ENCODE measurements around the gene OR52B6.

OR52B6 gene

GRCh38 chr11:5550440-5551095 lies 30.1 kb upstream of the OR52B6 start:
- Histone ChIP-seq H3K27ac (no peak overlapping the region), H3K9ac (ENCODE audit: insufficient read length) (no peak overlapping the region), H3K4me3 (no peak overlapping the region), H3K9me3 (ENCODE audit: low read depth, low read length) (no peaks in the 10 kb centered on the region), H3K36me3 (ENCODE audit: insufficient read depth, low read length) (no peaks in the 10 kb centered on the region)
- TF ChIP-seq POLR2AphosphoS5 (IDR thresholded peaks at IDR 0.05; ENCODE audit: borderline replicate concordance, low read depth, low read length) (no peak), EZH2 (IDR thresholded peaks at IDR 0.05) (no peak), FOXP2 (optimal IDR thresholded peaks at IDR 0.05; ENCODE audit: control extremely low read depth, extremely low read length, insufficient read depth) (no peak)
- DNase-seq (ENCODE audit: low read depth, low spot score): no peak

- no peak for DNase-seq (ENCODE audit: low read depth, low spot score)
- no peaks in the 10 kb centered on the region for H3K36me3 ChIP-seq (ENCODE audit: insufficient read depth, low read length)
- no peak overlapping the region for H3K9ac ChIP-seq (ENCODE audit: insufficient read length)
- no peak overlapping the region for H3K4me3 ChIP-seq
- TF ChIP-seq POLR2AphosphoS5 (IDR thresholded peaks at IDR 0.05; ENCODE audit: borderline replicate concordance, low read depth, low read length) (no peak), FOXP2 (optimal IDR thresholded peaks at IDR 0.05; ENCODE audit: control extremely low read depth, extremely low read length, insufficient read depth) (no peak), EZH2 (IDR thresholded peaks at IDR 0.05) (no peak)
- no peaks in the 10 kb centered on the region for H3K9me3 ChIP-seq (ENCODE audit: low read depth, low read length)
- no peak overlapping the region for H3K27ac ChIP-seq
Observed at GRCh38 chr11:5553343-5553742, 27.3 kb upstream of the OR52B6 start.

- H3K27ac ChIP-seq: no peak overlapping the region
- no peak for TF ChIP-seq POLR2AphosphoS5 (IDR thresholded peaks at IDR 0.05; ENCODE audit: borderline replicate concordance, low read depth, low read length)
- no peak for TF ChIP-seq FOXP2 (optimal IDR thresholded peaks at IDR 0.05; ENCODE audit: control extremely low read depth, extremely low read length, insufficient read depth)
- no peak for TF ChIP-seq EZH2 (IDR thresholded peaks at IDR 0.05)
- H3K36me3 ChIP-seq (ENCODE audit: insufficient read depth, low read length): no peaks in the 10 kb centered on the region
- no peak overlapping the region for H3K9ac ChIP-seq (ENCODE audit: insufficient read length)
- H3K4me3 ChIP-seq: no peak overlapping the region
- H3K9me3 ChIP-seq (ENCODE audit: low read depth, low read length): no peaks in the 10 kb centered on the region
- DNase-seq (ENCODE audit: low read depth, low spot score): no peak
Observed at GRCh38 chr11:5556596-5557188, 24.0 kb upstream of the OR52B6 start.

DNA sequence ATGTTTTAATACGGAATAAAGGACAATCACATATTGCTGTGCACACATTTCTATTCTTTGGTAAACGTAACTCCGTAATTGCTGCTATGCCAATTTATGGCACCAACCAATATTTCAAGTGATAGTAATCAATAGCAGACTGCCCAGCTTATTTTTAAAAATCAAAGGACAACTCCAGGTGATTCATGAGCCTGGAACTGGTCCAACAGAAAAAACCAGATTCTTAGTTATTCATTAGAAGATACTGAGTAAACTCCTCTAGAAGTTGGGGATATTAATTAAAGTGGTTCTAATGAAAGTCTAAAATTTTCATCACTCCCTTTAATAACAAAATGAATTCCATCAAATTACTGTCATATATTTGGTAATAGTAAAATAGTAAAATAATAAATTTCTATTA lies 22.9 kb upstream of the OR52B6 start:
- Histone ChIP-seq H3K27ac (no peak overlapping the region), H3K9ac (ENCODE audit: insufficient read length) (no peak overlapping the region), H3K36me3 (ENCODE audit: insufficient read depth, low read length) (no peaks in the 10 kb centered on the region), H3K9me3 (ENCODE audit: low read depth, low read length) (no peaks in the 10 kb centered on the region), H3K4me3 (no peak overlapping the region)
- DNase-seq (ENCODE audit: low read depth, low spot score): no peak
- no peak for TF ChIP-seq FOXP2 (optimal IDR thresholded peaks at IDR 0.05; ENCODE audit: control extremely low read depth, extremely low read length, insufficient read depth)
- TF ChIP-seq POLR2AphosphoS5 (IDR thresholded peaks at IDR 0.05; ENCODE audit: borderline replicate concordance, low read depth, low read length): no peak
- TF ChIP-seq EZH2 (IDR thresholded peaks at IDR 0.05): no peak

DNA sequence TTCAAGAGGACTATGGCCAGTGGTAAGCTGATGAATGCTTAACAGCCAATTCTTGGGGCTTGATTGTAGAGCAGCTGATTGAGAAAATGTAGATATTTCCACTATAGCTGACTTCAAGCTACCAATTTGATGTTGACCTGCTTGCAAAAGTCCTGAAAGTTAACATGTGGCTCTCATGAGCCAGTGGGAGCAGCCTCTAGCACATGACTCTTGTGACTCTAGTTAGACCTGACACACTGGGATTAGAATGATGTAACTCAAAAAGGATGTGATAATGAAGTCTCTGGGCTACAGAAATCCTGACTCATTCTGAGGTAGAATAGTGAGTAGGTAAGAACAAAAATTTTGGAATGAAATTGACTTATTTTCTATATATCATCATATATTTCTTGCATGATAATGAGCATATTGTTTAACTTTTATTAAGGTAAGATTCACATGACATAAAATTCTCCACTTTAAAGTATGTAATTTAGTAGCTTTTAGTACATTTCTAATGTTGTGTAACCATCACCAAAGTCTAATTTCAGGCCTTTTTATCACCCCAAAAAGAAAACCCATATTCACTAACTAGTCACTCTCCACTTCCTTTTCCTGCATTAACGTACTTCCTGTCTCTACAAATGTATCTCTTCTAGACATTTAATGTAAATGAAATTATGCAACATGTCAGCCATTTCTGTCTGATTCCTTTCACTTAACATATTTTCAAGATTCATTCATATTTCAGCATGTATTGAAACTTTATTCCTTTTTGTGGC lies 16.2 kb upstream of the OR52B6 start:
- no peak overlapping the region for H3K9ac ChIP-seq (ENCODE audit: insufficient read length)
- no peaks in the 10 kb centered on the region for H3K36me3 ChIP-seq (ENCODE audit: insufficient read depth, low read length)
- TF ChIP-seq POLR2AphosphoS5 (IDR thresholded peaks at IDR 0.05; ENCODE audit: borderline replicate concordance, low read depth, low read length): no peak
- no peak for TF ChIP-seq EZH2 (IDR thresholded peaks at IDR 0.05)
- TF ChIP-seq FOXP2 (optimal IDR thresholded peaks at IDR 0.05; ENCODE audit: control extremely low read depth, extremely low read length, insufficient read depth): no peak
- H3K27ac ChIP-seq: no peak overlapping the region
- DNase-seq (ENCODE audit: low read depth, low spot score): no peak
- no peaks in the 10 kb centered on the region for H3K9me3 ChIP-seq (ENCODE audit: low read depth, low read length)
- no peak overlapping the region for H3K4me3 ChIP-seq

DNA sequence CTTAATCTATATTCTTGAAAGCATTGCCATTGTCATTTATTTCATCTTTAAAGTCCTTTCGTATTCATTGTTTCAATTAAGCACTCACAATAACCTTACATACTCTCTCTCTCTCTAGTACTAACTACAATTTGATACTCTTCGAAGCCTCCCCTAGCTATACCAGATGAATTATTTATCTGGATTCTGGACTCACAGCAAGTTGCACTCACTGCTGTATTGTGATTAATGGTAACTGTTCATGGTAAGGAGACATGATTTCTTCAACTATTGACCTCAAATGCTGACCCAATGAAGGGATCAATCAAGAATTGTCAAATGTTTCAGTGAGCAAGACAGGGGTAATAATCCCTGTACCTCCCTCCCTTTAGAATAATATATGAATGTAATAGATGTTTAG lies 6.0 kb upstream of the OR52B6 start:
- no peaks in the 10 kb centered on the region for H3K9me3 ChIP-seq (ENCODE audit: low read depth, low read length)

GRCh38 chr11:5575152-5575551 lies 5.5 kb upstream of the OR52B6 start:
- Histone ChIP-seq H3K9me3 (ENCODE audit: low read depth, low read length) (no peaks in the 10 kb centered on the region), H3K9ac (ENCODE audit: insufficient read length) (no peak overlapping the region), H3K4me3 (no peak overlapping the region), H3K36me3 (ENCODE audit: insufficient read depth, low read length) (no peaks in the 10 kb centered on the region), H3K27ac (no peak overlapping the region)
- DNase-seq (ENCODE audit: low read depth, low spot score): no peak
- no peak for TF ChIP-seq FOXP2 (optimal IDR thresholded peaks at IDR 0.05; ENCODE audit: control extremely low read depth, extremely low read length, insufficient read depth)
- TF ChIP-seq EZH2 (IDR thresholded peaks at IDR 0.05): no peak

More for the DNA sequence above, 6.0 kb upstream of the OR52B6 start:
- Histone ChIP-seq H3K4me3 (no peak overlapping the region), H3K9ac (ENCODE audit: insufficient read length) (no peak overlapping the region), H3K27ac (no peak overlapping the region), H3K36me3 (ENCODE audit: insufficient read depth, low read length) (no peaks in the 10 kb centered on the region)
- no peak for DNase-seq (ENCODE audit: low read depth, low spot score)
- TF ChIP-seq FOXP2 (optimal IDR thresholded peaks at IDR 0.05; ENCODE audit: control extremely low read depth, extremely low read length, insufficient read depth): no peak
- TF ChIP-seq POLR2AphosphoS5 (IDR thresholded peaks at IDR 0.05; ENCODE audit: borderline replicate concordance, low read depth, low read length): no peak
- no peak for TF ChIP-seq EZH2 (IDR thresholded peaks at IDR 0.05)

DNA sequence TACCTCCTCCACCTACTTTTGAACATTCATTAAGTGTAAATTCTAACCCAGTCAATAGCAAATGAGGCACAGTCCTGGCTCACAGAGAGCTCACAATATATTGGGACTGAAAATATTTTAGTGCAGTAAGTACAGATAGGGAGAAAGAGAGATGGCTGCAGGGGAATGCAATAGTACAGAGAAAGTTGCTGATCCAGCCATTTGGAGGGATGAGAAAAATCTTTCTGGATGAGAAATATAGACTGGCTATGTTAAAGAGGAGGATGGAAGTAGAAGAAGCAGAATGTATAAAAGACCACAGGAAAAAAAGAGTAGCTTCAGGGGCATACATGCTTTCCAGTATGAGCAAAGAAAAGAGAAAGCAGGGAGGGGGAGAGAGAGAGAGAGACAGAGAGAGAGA lies 3.6 kb upstream of the OR52B6 start:
- no peak overlapping the region for H3K9ac ChIP-seq (ENCODE audit: insufficient read length)
- TF ChIP-seq EZH2 (IDR thresholded peaks at IDR 0.05) (no peak), FOXP2 (optimal IDR thresholded peaks at IDR 0.05; ENCODE audit: control extremely low read depth, extremely low read length, insufficient read depth) (no peak), POLR2AphosphoS5 (IDR thresholded peaks at IDR 0.05; ENCODE audit: borderline replicate concordance, low read depth, low read length) (no peak)

More for the DNA sequence above, 3.6 kb upstream of the OR52B6 start:
- Histone ChIP-seq H3K27ac (no peak overlapping the region), H3K9me3 (ENCODE audit: low read depth, low read length) (no peaks in the 10 kb centered on the region), H3K36me3 (ENCODE audit: insufficient read depth, low read length) (no peaks in the 10 kb centered on the region), H3K4me3 (no peak overlapping the region)
- no peak for DNase-seq (ENCODE audit: low read depth, low spot score)

Measured in SK-N-MC (cell line).